ENCODE data around the gene ALG8. TPM values are rescaled to one million over a fixed set of nuclear protein-coding genes. Genes with fewer than 3 reads are reported as not detected.
A peak's percentile ranks its signal among the peaks of the same experiment; 100 is the strongest.
"Not testable (repeated sequence)": the region's sequence is repeated elsewhere in the genome, so short reads cannot be mapped to it uniquely, and the experiment has no call there.

Gene ALG8
- total and polyA plus RNA-seq, 4 experiments from 2014 or later = 27.6 to 66.9 (median 39.4) TPM

DNA sequence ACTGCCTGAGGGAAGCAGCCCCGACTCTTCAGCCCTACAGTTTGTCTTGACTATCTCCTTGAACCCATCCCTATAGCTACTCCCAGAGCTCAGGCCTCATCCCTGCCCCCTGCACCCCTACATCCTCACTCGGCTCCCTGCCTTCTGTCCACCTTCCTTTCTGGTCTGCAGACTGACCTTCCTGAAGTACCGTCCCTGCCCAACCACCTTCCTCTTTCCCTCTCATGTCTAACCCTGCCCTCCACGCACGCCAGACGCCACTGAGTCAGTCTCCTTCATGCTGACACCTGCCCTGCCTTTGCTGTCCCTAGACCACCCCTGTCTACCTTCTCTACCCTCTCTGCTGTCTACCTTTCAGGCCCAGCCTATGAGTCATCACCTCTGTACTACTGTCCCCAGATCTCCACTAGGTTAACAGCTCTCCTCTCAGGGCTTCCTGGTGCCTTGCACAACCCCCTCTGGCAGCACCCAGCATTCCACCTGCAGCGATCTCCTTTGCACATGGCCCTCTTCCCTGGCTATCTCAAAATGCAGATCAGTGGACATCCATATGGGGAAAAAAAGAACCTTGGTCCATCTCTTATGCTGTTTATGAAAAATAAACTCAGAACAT, 40.1 kb upstream of the ALG8 start:
- Mint-ChIP-seq H3K36me3 (peaks cover 30 to 37% of the 10 kb centered on the region in 2 donors), H3K4me3 (no peak overlapping the region), H3K9me3 (peaks cover 0 to 2% (median 0%) of the 10 kb centered on the region in 8 donors), H3K4me1 (peaks cover 0 to 13% (median 4%) of the 10 kb centered on the region in 4 donors), H3K27ac (peak overlapping the region in 1 of 7 donors; percentile 30), H3K27me3 (no peaks in the 10 kb centered on the region)
- intact Hi-C loops (cut with micrococcal nuclease) = no loop called here
- Histone ChIP-seq H3K4me1 (ENCODE audit: insufficient read depth, low read length) (no peaks in the 10 kb centered on the region), H3K27ac (ENCODE audit: low read depth, low read length) (no peak overlapping the region), H3K9me3 (ENCODE audit: control insufficient read depth in 1 of 2, low read length in 2 of 2) (no peaks in the 10 kb centered on the region), H3K27me3 (ENCODE audit: insufficient read depth, low read length) (no peaks in the 10 kb centered on the region), H3K36me3 (ENCODE audit: insufficient read depth, low read length) (no peaks in the 10 kb centered on the region), H3K4me3 (ENCODE audit: low read length in 2 of 2) (no peak overlapping the region)
- DNase-seq = no peak
- POLR2A ChIA-PET (ENCODE audit: partially characterized antibody) = no interaction called here
- CTCF ChIA-PET (ENCODE audit: partially characterized antibody) = interaction anchor here (0.6 kb wide), 1 partner anchor 384 kb away, joined by 3 read pairs; no protein-coding TSS in a partner anchor

DNA sequence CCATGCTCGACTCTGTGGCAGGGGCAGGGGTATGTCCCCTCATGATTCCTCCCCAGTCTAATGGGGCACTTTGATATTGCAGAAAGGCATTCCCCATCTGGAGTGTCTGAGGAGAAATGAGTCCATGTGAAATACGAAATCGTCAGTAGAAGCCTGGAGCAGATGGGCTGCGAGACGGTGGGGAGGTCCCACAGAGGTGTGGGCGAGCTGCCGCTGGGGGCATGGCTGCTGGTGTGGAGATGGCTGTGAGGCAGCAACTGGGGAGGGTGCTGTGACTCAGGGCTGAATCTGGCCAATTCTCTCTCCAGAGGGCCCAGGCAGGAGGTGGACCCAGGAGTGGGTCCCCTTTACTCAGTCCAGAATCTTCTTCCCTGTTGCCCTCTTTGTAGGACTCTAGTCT, 37.8 kb upstream of the ALG8 start:
- Histone ChIP-seq H3K36me3 (ENCODE audit: insufficient read depth, low read length) (peaks cover 4% of the 10 kb centered on the region), H3K4me3 (ENCODE audit: low read length in 2 of 2) (no peak overlapping the region), H3K27me3 (ENCODE audit: insufficient read depth, low read length) (no peaks in the 10 kb centered on the region), H3K27ac (ENCODE audit: low read depth, low read length) (no peak overlapping the region), H3K9me3 (ENCODE audit: control insufficient read depth in 1 of 2, low read length in 2 of 2) (no peaks in the 10 kb centered on the region), H3K4me1 (ENCODE audit: insufficient read depth, low read length) (no peaks in the 10 kb centered on the region)
- no peak overlapping the region for H3K27ac Mint-ChIP-seq
- intact Hi-C loops (cut with micrococcal nuclease) = no loop called here
- ChIA-PET CTCF (ENCODE audit: partially characterized antibody) (no interaction called here), POLR2A (ENCODE audit: partially characterized antibody) (no interaction called here)
- H3K36me3 Mint-ChIP-seq = peaks cover 42 to 55% of the 10 kb centered on the region in 2 donors
- H3K4me1 Mint-ChIP-seq = peaks cover 0 to 9% (median 5%) of the 10 kb centered on the region in 4 donors
- DNase-seq = no peak
- peaks cover 0 to 2% (median 0%) of the 10 kb centered on the region in 8 donors for H3K9me3 Mint-ChIP-seq
- no peaks in the 10 kb centered on the region for H3K27me3 Mint-ChIP-seq
- H3K4me3 Mint-ChIP-seq = no peak overlapping the region

DNA sequence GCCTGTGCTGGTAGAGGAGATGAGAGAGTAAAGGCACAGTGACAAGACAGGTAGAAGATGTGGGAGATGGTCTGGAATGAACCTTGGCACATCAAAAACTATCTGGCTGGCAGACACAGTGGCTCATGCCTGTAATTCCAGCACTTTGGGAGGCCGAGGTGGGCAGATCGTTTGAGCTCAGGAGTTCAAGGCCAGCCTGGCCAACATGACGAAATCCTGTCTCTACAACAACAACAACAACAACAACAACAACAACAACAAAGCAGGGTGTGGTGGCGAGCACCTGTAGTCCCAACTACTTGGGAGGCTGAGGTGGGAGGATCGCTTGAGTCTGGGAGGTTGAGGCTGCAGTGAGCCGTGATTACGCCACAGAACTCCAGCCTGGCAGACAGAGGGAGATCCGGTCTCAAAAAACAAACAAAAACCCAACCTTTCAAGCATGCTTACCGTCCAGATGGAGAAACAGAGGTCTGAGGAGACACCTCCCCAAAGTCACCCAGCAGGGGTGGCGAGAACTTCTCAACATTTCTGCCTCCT, 37.2 kb upstream of the ALG8 start:
- Histone ChIP-seq H3K9me3 (ENCODE audit: control insufficient read depth in 1 of 2, low read length in 2 of 2) (no peaks in the 10 kb centered on the region), H3K4me3 (ENCODE audit: low read length in 2 of 2) (no peak overlapping the region), H3K27ac (ENCODE audit: low read depth, low read length) (no peak overlapping the region), H3K27me3 (ENCODE audit: insufficient read depth, low read length) (no peaks in the 10 kb centered on the region), H3K36me3 (ENCODE audit: insufficient read depth, low read length) (peaks cover 4% of the 10 kb centered on the region), H3K4me1 (ENCODE audit: insufficient read depth, low read length) (no peaks in the 10 kb centered on the region)
- CTCF ChIA-PET (ENCODE audit: partially characterized antibody) = no interaction called here
- Mint-ChIP-seq H3K4me3 (no peak overlapping the region), H3K9me3 (peaks cover 0 to 2% (median 0%) of the 10 kb centered on the region in 8 donors), H3K4me1 (peaks cover 0 to 9% (median 4%) of the 10 kb centered on the region in 4 donors), H3K27me3 (no peaks in the 10 kb centered on the region), H3K27ac (peak overlapping the region in 1 of 7 donors; percentile 39), H3K36me3 (peaks cover 43 to 56% of the 10 kb centered on the region in 2 donors)
- intact Hi-C loops (cut with micrococcal nuclease) = no loop called here
- no peak for DNase-seq
- POLR2A ChIA-PET (ENCODE audit: partially characterized antibody) = no interaction called here

DNA sequence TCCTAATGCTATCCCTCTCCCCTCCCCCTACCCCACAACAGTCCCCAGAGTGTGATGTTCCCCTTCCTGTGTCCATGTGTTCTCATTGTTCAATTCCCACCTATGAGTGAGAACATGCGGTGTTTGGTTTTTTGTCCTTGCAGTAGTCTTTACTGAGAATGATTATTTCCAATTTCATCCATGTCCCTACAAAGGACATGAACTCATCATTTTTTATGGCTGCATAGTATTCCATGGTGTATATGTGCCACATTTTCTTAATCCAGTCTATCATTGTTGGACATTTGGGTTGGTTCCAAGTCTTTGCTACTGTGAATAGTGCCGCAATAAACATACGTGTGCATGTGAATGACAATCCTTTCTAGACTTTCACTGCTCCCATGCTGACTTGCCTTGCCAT, 36.4 kb upstream of the ALG8 start:
- peaks cover 39 to 55% of the 10 kb centered on the region in 2 donors for H3K36me3 Mint-ChIP-seq
- DNase-seq; H3K27me3 ChIP-seq (ENCODE audit: insufficient read depth, low read length); H3K27me3 Mint-ChIP-seq; H3K27ac ChIP-seq (ENCODE audit: low read depth, low read length); H3K36me3 ChIP-seq (ENCODE audit: insufficient read depth, low read length); H3K27ac Mint-ChIP-seq; H3K4me3 ChIP-seq (ENCODE audit: low read length in 2 of 2); H3K9me3 ChIP-seq (ENCODE audit: control insufficient read depth in 1 of 2, low read length in 2 of 2); CTCF ChIA-PET (ENCODE audit: partially characterized antibody); intact Hi-C loops (cut with micrococcal nuclease); H3K4me1 ChIP-seq (ENCODE audit: insufficient read depth, low read length); H3K4me3 Mint-ChIP-seq; H3K4me1 Mint-ChIP-seq; H3K9me3 Mint-ChIP-seq: not testable (repeated sequence)
- POLR2A ChIA-PET (ENCODE audit: partially characterized antibody) = interaction anchor here (0.8 kb wide), 1 partner anchor 9 kb away, joined by 3 read pairs; no protein-coding TSS in a partner anchor

DNA sequence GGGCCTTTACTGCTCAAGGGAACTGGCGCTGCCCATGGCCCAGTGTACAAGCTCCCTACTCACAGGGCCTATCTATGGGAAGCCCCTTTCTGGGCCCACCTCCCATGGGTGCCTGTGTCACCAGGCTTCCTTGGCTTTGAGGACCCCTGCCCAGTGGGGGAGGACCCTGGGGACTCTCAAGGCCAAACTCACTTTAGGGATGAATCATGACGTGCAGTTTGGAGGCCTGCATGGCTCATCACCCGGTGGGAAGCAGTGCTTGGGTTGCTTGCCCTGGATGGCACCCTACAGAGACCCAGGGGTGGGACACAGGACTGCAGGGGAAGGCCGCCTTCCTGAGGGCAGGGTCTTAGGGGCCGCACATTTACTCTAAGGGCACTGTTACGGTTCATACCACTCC, 32.5 kb upstream of the ALG8 start:
- peak overlapping the region in 1 of 7 donors; percentile 30 for H3K27ac Mint-ChIP-seq
- POLR2A ChIA-PET (ENCODE audit: partially characterized antibody) = interaction anchor here (1.0 kb wide), 1 partner anchor 32 kb away, joined by 3 read pairs; the partner anchor contains the start of gene ALG8

DNA sequence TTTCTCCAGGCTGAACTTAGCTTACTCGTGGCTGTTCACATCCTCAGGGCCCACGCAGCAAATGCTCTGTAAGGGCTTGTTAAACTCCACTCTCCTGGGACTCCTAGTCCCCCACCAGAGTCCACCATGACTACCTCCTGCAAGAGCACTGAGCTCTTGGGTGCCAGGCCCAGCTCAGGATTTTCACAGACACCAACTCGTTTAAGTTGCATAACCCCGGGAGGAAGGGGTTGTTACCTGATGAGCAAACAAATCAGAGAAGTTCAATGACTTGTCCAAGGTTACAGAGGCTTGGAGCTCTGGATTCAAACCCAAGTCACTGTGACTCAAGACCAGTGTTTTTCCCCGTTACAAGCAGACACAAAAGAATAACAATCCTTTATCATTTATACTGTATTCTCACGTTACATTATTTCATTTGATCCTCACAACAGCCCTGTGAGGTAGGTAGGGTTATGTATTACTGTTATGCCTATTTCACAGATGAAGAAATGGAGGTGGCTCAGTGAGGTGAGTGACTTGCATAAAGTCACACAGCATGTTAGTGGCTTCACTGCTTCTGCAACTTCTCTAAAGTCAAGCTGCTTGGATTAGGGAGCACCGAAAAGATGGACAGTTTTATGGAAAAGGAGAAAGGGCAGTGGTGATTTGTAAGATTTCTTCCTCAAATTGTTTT, 31.6 kb upstream of the ALG8 start:
- peaks cover 4% of the 10 kb centered on the region for H3K36me3 ChIP-seq (ENCODE audit: insufficient read depth, low read length)
- peaks cover 0 to 1% (median 0%) of the 10 kb centered on the region in 4 donors for H3K4me1 Mint-ChIP-seq
- no peak overlapping the region for H3K4me3 Mint-ChIP-seq
- DNase-seq = no peak
- POLR2A ChIA-PET (ENCODE audit: partially characterized antibody) = interaction anchor here (1.0 kb wide), 1 partner anchor 31 kb away, joined by 3 read pairs; the partner anchor contains the start of gene ALG8
- intact Hi-C loops (cut with micrococcal nuclease) = no loop called here
- H3K36me3 Mint-ChIP-seq = peaks cover 20 to 35% of the 10 kb centered on the region in 2 donors
- no peak overlapping the region for H3K27ac Mint-ChIP-seq
- no peak overlapping the region for H3K4me3 ChIP-seq (ENCODE audit: low read length in 2 of 2)
- CTCF ChIA-PET (ENCODE audit: partially characterized antibody) = interaction anchor here (0.6 kb wide), 1 partner anchor 375 kb away, joined by 4 read pairs; no protein-coding TSS in a partner anchor
- no peaks in the 10 kb centered on the region for H3K9me3 ChIP-seq (ENCODE audit: control insufficient read depth in 1 of 2, low read length in 2 of 2)
- no peaks in the 10 kb centered on the region for H3K27me3 ChIP-seq (ENCODE audit: insufficient read depth, low read length)
- H3K27me3 Mint-ChIP-seq = no peaks in the 10 kb centered on the region
- H3K9me3 Mint-ChIP-seq = no peaks in the 10 kb centered on the region
- no peaks in the 10 kb centered on the region for H3K4me1 ChIP-seq (ENCODE audit: insufficient read depth, low read length)
- no peak overlapping the region for H3K27ac ChIP-seq (ENCODE audit: low read depth, low read length)

More for the DNA sequence above, 32.5 kb upstream of the ALG8 start:
- Mint-ChIP-seq H3K36me3 (peaks cover 24 to 45% of the 10 kb centered on the region in 2 donors), H3K27me3 (no peaks in the 10 kb centered on the region), H3K9me3 (no peaks in the 10 kb centered on the region), H3K4me1 (peaks cover 0 to 1% (median 0%) of the 10 kb centered on the region in 4 donors), H3K4me3 (no peak overlapping the region)
- no peaks in the 10 kb centered on the region for H3K4me1 ChIP-seq (ENCODE audit: insufficient read depth, low read length)
- DNase-seq = no peak
- no peak overlapping the region for H3K4me3 ChIP-seq (ENCODE audit: low read length in 2 of 2)
- peaks cover 4% of the 10 kb centered on the region for H3K36me3 ChIP-seq (ENCODE audit: insufficient read depth, low read length)
- intact Hi-C loops (cut with micrococcal nuclease) = no loop called here
- H3K27me3 ChIP-seq (ENCODE audit: insufficient read depth, low read length) = no peaks in the 10 kb centered on the region
- CTCF ChIA-PET (ENCODE audit: partially characterized antibody) = no interaction called here
- H3K27ac ChIP-seq (ENCODE audit: low read depth, low read length) = no peak overlapping the region
- no peaks in the 10 kb centered on the region for H3K9me3 ChIP-seq (ENCODE audit: control insufficient read depth in 1 of 2, low read length in 2 of 2)

DNA sequence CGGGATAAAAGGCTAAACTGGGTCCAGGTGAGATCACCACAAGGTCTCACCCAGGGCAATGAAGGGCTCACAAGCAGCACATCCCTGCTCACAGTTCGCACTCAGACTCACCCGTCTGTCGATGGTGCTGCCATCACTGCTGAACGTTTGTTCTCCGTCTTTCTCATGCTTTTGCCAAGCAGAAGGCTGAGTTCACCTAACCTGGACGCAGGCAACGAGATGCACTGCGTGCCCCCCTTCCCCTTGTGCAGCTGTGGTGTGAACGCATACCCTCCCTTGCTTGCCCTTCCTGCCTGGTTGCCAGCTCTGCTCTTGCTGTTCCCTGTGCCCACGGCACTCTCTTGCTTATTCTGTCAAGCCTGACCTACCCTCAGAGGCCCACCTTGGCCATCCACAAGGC, 31.0 kb upstream of the ALG8 start:
- H3K36me3 Mint-ChIP-seq = peaks cover 20 to 35% of the 10 kb centered on the region in 2 donors
- no peaks in the 10 kb centered on the region for H3K9me3 Mint-ChIP-seq
- POLR2A ChIA-PET (ENCODE audit: partially characterized antibody) = no interaction called here
- Histone ChIP-seq H3K4me3 (ENCODE audit: low read length in 2 of 2) (no peak overlapping the region), H3K9me3 (ENCODE audit: control insufficient read depth in 1 of 2, low read length in 2 of 2) (no peaks in the 10 kb centered on the region), H3K36me3 (ENCODE audit: insufficient read depth, low read length) (peaks cover 4% of the 10 kb centered on the region), H3K27ac (ENCODE audit: low read depth, low read length) (no peak overlapping the region), H3K27me3 (ENCODE audit: insufficient read depth, low read length) (no peaks in the 10 kb centered on the region), H3K4me1 (ENCODE audit: insufficient read depth, low read length) (no peaks in the 10 kb centered on the region)
- no peaks in the 10 kb centered on the region for H3K27me3 Mint-ChIP-seq
- CTCF ChIA-PET (ENCODE audit: partially characterized antibody) = interaction anchor here (0.6 kb wide), 1 partner anchor 375 kb away, joined by 4 read pairs; no protein-coding TSS in a partner anchor
- DNase-seq = no peak
- H3K4me1 Mint-ChIP-seq = peaks cover 0 to 1% (median 0%) of the 10 kb centered on the region in 4 donors
- H3K4me3 Mint-ChIP-seq = no peak overlapping the region
- no peak overlapping the region for H3K27ac Mint-ChIP-seq
- intact Hi-C loops (cut with micrococcal nuclease) = no loop called here

Data from CD4-positive, alpha-beta memory T cell (primary cell).